CD4-positive, alpha-beta T cell (primary cell): ENCODE results near the gene KIAA1217. TPM values are rescaled to one million over a fixed set of nuclear protein-coding genes. Genes with fewer than 3 reads are reported as not detected.

Source experiments
- ATAC-seq: fragments of 200-7000 bp; cut with Tn5 transposase; one replicate; pipeline ENCODE4 v1.10.0; 2022; ENCODE audit warnings: mild to moderate bottlenecking; ENCODE audit not compliant: poor library complexity
- CTCF ChIA-PET: fragments of 350-600 bp; sonication (Branson Sonifier 250); formaldehyde crosslinking; loops from one replicate; lab custom pipeline; 2021; ENCODE audit warnings: antibody characterized with exemption, inconsistent platforms; lab: Charles Lee
- POLR2A ChIA-PET: fragments of 350-600 bp; sonication (Branson Sonifier 250); formaldehyde crosslinking; loops from one replicate; lab custom pipeline; 2021; ENCODE audit warnings: antibody characterized with exemption, inconsistent platforms; lab: Charles Lee
- DNase-seq, 14 experiments: peaks; one replicate each; pipeline ENCODE4 v3.0.0-alpha.2; 2013 to 2020; ENCODE audit warnings: mixed read lengths in 2 of 14
- H3K27ac ChIP-seq, 2 donors: one replicate each; pipeline versions ENCODE4 v1.5.1 to v1.7.0; 2013; ENCODE audit warnings: low read length in 2 of 2, low read depth in 1 of 2, mild to moderate bottlenecking in 1 of 2
- H3K27me3 ChIP-seq, 2 experiments: 1 replicate in 1 of 2; 2 replicates in 1 of 2; pipeline versions ENCODE4 v1.6.1 to v1.7.0; 2013; ENCODE audit warnings: low read length in 2 of 2, control low read depth in 1 of 2, mild to moderate bottlenecking in 1 of 2, moderate library complexity in 1 of 2; ENCODE audit not compliant: insufficient read depth in 2 of 2, control insufficient read depth in 1 of 2
- H3K36me3 ChIP-seq: one replicate; pipeline ENCODE4 v1.6.1; 2013; ENCODE audit warnings: low read length, control low read depth; ENCODE audit not compliant: insufficient read depth
- H3K4me1 ChIP-seq: one replicate; pipeline ENCODE4 v1.6.1; 2013; ENCODE audit warnings: low read length, control low read depth; ENCODE audit not compliant: insufficient read depth
- H3K4me3 ChIP-seq: one replicate; pipeline ENCODE4 v1.5.1; 2013; ENCODE audit warnings: mild to moderate bottlenecking, low read length, moderate library complexity
- H3K9me3 ChIP-seq, 2 experiments: 1 replicate in 1 of 2; 2 replicates in 1 of 2; pipeline versions ENCODE4 v1.6.1 to v1.7.0; 2013; ENCODE audit warnings: low read length in 2 of 2, mild to moderate bottlenecking in 2 of 2, control low read depth in 1 of 2, moderate library complexity in 1 of 2; ENCODE audit not compliant: control insufficient read depth in 1 of 2, insufficient read depth in 1 of 2
- H3K27ac Mint-ChIP-seq: one replicate; pipeline ENCODE4 v1.8.0; 2020; ENCODE audit warnings: mixed read lengths
- H3K27me3 Mint-ChIP-seq: one replicate; pipeline ENCODE4 v1.8.0; 2021; ENCODE audit warnings: mixed read lengths
- H3K36me3 Mint-ChIP-seq: one replicate; pipeline ENCODE4 v1.8.0; 2021; ENCODE audit warnings: low read depth, mixed read lengths
- H3K4me1 Mint-ChIP-seq: one replicate; pipeline ENCODE4 v1.8.0; 2021; ENCODE audit warnings: low read depth, mixed read lengths
- H3K4me3 Mint-ChIP-seq: one replicate; pipeline ENCODE4 v1.8.0; 2020; ENCODE audit warnings: mild to moderate bottlenecking, mixed read lengths
- H3K9me3 Mint-ChIP-seq: one replicate; pipeline ENCODE4 v1.8.0; 2020; ENCODE audit warnings: mixed read lengths
- intact Hi-C, 2 experiments: fragments of 100-400 bp; cut with DNase I in 1 of 2; cut with micrococcal nuclease in 1 of 2; formaldehyde crosslinking; loops; one replicate each; pipeline versions ENCODE4 v1.15.1 to v1.9.0; 2023 to 2025; cut with DNase I, micrococcal nuclease
- total RNA-seq, 174 experiments: library from RNA in 2 of 174; stranded (reverse) in 2 of 174; gene quantifications; one replicate each; pipeline ENCODE4 v1.2.3 and lab custom pipeline; 2021 to 2026
- TF ChIP-seq, protein P1 (sequence below): fragments of 200-600 bp; IDR thresholded peaks from one replicate; pipeline ENCODE4 v1.8.0; 2022; ENCODE audit warnings: antibody characterized with exemption, mild to moderate bottlenecking

Gene KIAA1217
- total RNA-seq, 2 experiments from 2014 or later, result not detected

- no peak overlapping the region for H3K27ac ChIP-seq
- H3K27me3 Mint-ChIP-seq, result no peaks in the 10 kb centered on the region
- ATAC-seq (no peak), DNase-seq (no peak)
- no peaks in the 10 kb centered on the region for H3K4me1 Mint-ChIP-seq
- H3K9me3 Mint-ChIP-seq, result no peaks in the 10 kb centered on the region
- H3K36me3 Mint-ChIP-seq, result no peaks in the 10 kb centered on the region
- intact Hi-C loops, result no loop called here
- H3K4me3 Mint-ChIP-seq, result no peak overlapping the region
- H3K4me1 ChIP-seq, result no peaks in the 10 kb centered on the region
- ChIA-PET POLR2A (no interaction called here), CTCF (no interaction called here)
- no peak overlapping the region for H3K4me3 ChIP-seq
- no peaks in the 10 kb centered on the region for H3K9me3 ChIP-seq
- TF ChIP-seq, protein P1, sequence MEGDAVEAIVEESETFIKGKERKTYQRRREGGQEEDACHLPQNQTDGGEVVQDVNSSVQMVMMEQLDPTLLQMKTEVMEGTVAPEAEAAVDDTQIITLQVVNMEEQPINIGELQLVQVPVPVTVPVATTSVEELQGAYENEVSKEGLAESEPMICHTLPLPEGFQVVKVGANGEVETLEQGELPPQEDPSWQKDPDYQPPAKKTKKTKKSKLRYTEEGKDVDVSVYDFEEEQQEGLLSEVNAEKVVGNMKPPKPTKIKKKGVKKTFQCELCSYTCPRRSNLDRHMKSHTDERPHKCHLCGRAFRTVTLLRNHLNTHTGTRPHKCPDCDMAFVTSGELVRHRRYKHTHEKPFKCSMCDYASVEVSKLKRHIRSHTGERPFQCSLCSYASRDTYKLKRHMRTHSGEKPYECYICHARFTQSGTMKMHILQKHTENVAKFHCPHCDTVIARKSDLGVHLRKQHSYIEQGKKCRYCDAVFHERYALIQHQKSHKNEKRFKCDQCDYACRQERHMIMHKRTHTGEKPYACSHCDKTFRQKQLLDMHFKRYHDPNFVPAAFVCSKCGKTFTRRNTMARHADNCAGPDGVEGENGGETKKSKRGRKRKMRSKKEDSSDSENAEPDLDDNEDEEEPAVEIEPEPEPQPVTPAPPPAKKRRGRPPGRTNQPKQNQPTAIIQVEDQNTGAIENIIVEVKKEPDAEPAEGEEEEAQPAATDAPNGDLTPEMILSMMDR, result no peak
- no peaks in the 10 kb centered on the region for H3K36me3 ChIP-seq
- no peak overlapping the region for H3K27ac Mint-ChIP-seq
- H3K27me3 ChIP-seq, result no peaks in the 10 kb centered on the region
Measured at GRCh38 chr10:24231200-24231599, 22.3 kb downstream of the KIAA1217 start.

GRCh38 chr10:24234784-24235183, 25.8 kb downstream of the KIAA1217 start:
- no peaks in the 10 kb centered on the region for H3K4me1 Mint-ChIP-seq
- H3K36me3 Mint-ChIP-seq, result no peaks in the 10 kb centered on the region
- ChIA-PET CTCF (no interaction called here), POLR2A (no interaction called here)
- no peak overlapping the region for H3K4me3 ChIP-seq
- TF ChIP-seq, protein P1, result no peak
- intact Hi-C loops, result no loop called here
- H3K9me3 Mint-ChIP-seq, result no peaks in the 10 kb centered on the region
- H3K36me3 ChIP-seq, result no peaks in the 10 kb centered on the region
- H3K27me3 Mint-ChIP-seq, result peaks cover 8% of the 10 kb centered on the region
- H3K27ac Mint-ChIP-seq, result no peak overlapping the region
- H3K4me3 Mint-ChIP-seq, result no peak overlapping the region
- H3K27me3 ChIP-seq, result no peaks in the 10 kb centered on the region
- H3K27ac ChIP-seq, result no peak overlapping the region
- no peaks in the 10 kb centered on the region for H3K4me1 ChIP-seq
- DNase-seq (no peak), ATAC-seq (no peak)
- no peaks in the 10 kb centered on the region for H3K9me3 ChIP-seq

DNA sequence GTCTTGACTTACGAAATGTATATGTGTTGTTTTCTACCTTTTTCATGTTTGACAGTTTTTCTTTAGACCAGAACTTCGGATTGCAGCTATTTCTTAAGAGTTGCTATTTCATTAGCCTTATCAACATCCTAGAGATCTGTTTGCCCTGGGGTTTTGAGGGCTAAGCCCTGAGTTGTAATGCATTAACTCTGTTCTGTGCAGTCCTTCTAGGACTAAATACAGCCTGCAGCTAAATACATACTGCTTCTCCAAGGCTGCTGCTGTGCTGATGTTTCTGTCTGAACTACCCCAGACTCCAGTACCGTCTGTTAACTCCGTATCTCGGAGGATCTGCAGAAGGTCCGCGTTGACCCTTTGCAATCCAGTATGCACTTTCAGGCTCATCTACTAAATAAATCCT, 26.5 kb downstream of the KIAA1217 start:
- no peak overlapping the region for H3K27ac Mint-ChIP-seq
- ChIA-PET POLR2A (no interaction called here), CTCF (interaction anchor here (0.7 kb wide), 1 partner anchor 89 kb away, joined by 3 read pairs; no protein-coding TSS in a partner anchor)
- no peak for ATAC-seq
- H3K36me3 Mint-ChIP-seq, result no peaks in the 10 kb centered on the region
- Histone ChIP-seq H3K27ac (no peak overlapping the region), H3K4me1 (no peaks in the 10 kb centered on the region), H3K9me3 (no peaks in the 10 kb centered on the region), H3K27me3 (no peaks in the 10 kb centered on the region), H3K36me3 (no peaks in the 10 kb centered on the region), H3K4me3 (no peak overlapping the region)
- DNase-seq, result no peak
- H3K27me3 Mint-ChIP-seq, result peaks cover 8% of the 10 kb centered on the region
- intact Hi-C loops, result no loop called here
- TF ChIP-seq, protein P1, result no peak
- no peaks in the 10 kb centered on the region for H3K9me3 Mint-ChIP-seq
- no peak overlapping the region for H3K4me3 Mint-ChIP-seq
- H3K4me1 Mint-ChIP-seq, result no peaks in the 10 kb centered on the region
